ENCODE results near the gene SMCO3.

The SMCO3 gene

GRCh38 chr12:14814014-14814413 is at the start of gene SMCO3:
TSS of gene SMCO3 (minus strand) at chr12:14814182. CDS start at chr12:14806680, 7,502 bp downstream.
- no peak for DNase-seq

GRCh38 chr12:14860490-14860889 is 46.5 kb upstream of the SMCO3 start:
- no peak for DNase-seq

GRCh38 chr12:14858513-14858912 is 44.5 kb upstream of the SMCO3 start:
- DNase-seq = no peak

- no peak for DNase-seq
Measured at GRCh38 chr12:14854586-14855183, 40.7 kb upstream of the SMCO3 start.

- DNase-seq = no peak
Measured at GRCh38 chr12:14853961-14854360, 40.0 kb upstream of the SMCO3 start.

GRCh38 chr12:14852880-14853279 is 38.9 kb upstream of the SMCO3 start:
- DNase-seq = no peak

GRCh38 chr12:14850929-14851663 is 37.1 kb upstream of the SMCO3 start:
- DNase-seq = no peak

- no peak for DNase-seq
Measured at GRCh38 chr12:14849661-14850060, 35.7 kb upstream of the SMCO3 start.

GRCh38 chr12:14846876-14847580 is 33.0 kb upstream of the SMCO3 start:
- no peak for DNase-seq

GRCh38 chr12:14846042-14846587 is 32.1 kb upstream of the SMCO3 start:
- no peak for DNase-seq

- no peak for DNase-seq
Measured at GRCh38 chr12:14845350-14845750, 31.4 kb upstream of the SMCO3 start.

GRCh38 chr12:14844401-14844800 is 30.4 kb upstream of the SMCO3 start:
- no peak for DNase-seq

GRCh38 chr12:14843425-14843887 is 29.5 kb upstream of the SMCO3 start, which contains the start of gene ART4:
TSS of gene ART4 (minus strand) at chr12:14843526. CDS start at chr12:14843113, 413 bp downstream.
- DNase-seq = no peak

- DNase-seq = no peak
Measured at GRCh38 chr12:14842315-14842714, 28.3 kb upstream of the SMCO3 start.

GRCh38 chr12:14841761-14842160 is 27.8 kb upstream of the SMCO3 start:
- no peak for DNase-seq

GRCh38 chr12:14840616-14841015 is 26.6 kb upstream of the SMCO3 start:
- DNase-seq = no peak

- DNase-seq = no peak
Measured at GRCh38 chr12:14839262-14839661, 25.3 kb upstream of the SMCO3 start.

- no peak for DNase-seq
Measured at GRCh38 chr12:14836336-14837210, 22.6 kb upstream of the SMCO3 start.

- no peak for DNase-seq
Measured at GRCh38 chr12:14834509-14834908, 20.5 kb upstream of the SMCO3 start.

GRCh38 chr12:14833952-14834351 is 20.0 kb upstream of the SMCO3 start:
- no peak for DNase-seq

- DNase-seq = no peak
Measured at GRCh38 chr12:14833336-14833735, 19.4 kb upstream of the SMCO3 start.

- DNase-seq = no peak
Measured at GRCh38 chr12:14828892-14829291, 14.9 kb upstream of the SMCO3 start.

- no peak for DNase-seq
Measured at GRCh38 chr12:14827043-14827442, 13.1 kb upstream of the SMCO3 start.

All from NCI-H187 treated with DMSO at 0.1 percent for 48 hours (cell line).